Muscle of arm (tissue), 12 donors: ENCODE data around the gene LRRC25. TPM values are rescaled to one million over a fixed set of nuclear protein-coding genes. Genes with fewer than 3 reads are reported as not detected.
"Not testable (repeated sequence)": the region's sequence is repeated elsewhere in the genome, so short reads cannot be mapped to it uniquely, and the experiment has no call there.

ENCODE experiments used
- DNase-seq: peaks from one replicate; pipeline ENCODE4 v3.0.0-alpha.2; 2013
- polyA plus RNA-seq, 12 donors: library from polyadenylated mRNA; unstranded; fragments of 120-200 nt; gene quantifications; one replicate each; pipeline ENCODE4 v1.2.1, GENCODE V29; 2013; ENCODE audit not compliant: insufficient read length in 12 of 12

The LRRC25 gene
- polyA plus RNA-seq, 12 donors = 0.45 to 2.6 (median 1.2) TPM; not detected in 2

DNA sequence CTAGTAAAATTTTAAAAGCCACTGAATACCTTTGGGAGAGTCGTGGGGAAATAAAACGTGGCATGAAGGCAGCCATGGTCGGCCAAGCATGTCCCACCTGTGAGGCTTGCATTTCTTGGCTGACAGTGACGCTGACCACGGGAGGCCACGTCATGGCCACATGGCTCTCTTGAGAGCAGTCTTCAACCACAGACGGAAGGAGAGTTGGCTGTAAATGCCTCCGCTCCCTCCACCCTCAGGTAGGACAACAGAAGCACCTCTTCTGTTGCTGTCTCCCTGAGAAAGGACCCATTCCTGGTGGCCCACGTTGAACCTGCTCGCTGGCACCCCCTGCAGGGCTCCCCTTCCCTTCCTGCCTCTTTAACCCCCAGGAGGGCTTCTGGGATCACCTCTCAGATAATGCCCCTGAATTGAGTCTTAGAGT is 10.6 kb upstream of the LRRC25 start:
- no peak for DNase-seq

DNA sequence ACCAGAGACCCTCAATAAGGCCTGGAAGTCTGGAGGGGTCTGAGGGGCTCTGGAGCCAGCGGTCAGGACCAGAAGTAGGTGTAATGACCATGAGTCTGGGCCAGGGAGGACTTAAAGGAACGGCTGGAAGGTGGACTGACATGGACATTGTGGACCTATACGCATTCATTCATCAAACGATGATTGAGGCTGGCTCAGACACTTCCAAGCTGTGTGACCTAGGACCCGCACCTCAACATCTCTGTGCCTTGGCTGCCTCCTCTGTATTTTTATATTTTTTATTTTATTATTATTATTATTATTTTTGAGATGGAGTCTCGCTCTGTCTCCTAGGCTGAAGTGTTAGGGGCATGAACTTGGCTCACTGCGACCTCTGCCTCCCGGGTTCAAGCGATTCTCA is 9.3 kb upstream of the LRRC25 start:
- no peak for DNase-seq

DNA sequence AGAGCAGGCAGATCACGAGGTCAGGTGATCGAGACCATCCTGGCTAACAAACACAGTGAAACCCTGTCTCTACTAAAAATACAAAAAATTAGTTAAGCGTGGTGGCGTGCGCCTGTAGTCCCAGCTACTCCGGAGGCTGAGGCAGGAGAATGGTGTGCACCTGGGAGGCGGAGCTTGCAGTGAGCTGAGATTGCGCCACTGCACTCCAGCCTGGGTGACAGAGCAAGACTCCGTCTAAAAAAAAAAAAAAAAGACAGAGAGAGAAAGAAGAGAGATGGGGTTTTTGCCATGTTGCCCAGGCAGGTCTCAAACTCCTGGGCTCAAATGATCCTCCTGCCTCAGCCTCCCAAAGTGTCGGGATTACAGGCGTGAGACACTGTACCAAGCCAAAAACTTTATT is 8.3 kb upstream of the LRRC25 start:
- not testable (repeated sequence) for DNase-seq

DNA sequence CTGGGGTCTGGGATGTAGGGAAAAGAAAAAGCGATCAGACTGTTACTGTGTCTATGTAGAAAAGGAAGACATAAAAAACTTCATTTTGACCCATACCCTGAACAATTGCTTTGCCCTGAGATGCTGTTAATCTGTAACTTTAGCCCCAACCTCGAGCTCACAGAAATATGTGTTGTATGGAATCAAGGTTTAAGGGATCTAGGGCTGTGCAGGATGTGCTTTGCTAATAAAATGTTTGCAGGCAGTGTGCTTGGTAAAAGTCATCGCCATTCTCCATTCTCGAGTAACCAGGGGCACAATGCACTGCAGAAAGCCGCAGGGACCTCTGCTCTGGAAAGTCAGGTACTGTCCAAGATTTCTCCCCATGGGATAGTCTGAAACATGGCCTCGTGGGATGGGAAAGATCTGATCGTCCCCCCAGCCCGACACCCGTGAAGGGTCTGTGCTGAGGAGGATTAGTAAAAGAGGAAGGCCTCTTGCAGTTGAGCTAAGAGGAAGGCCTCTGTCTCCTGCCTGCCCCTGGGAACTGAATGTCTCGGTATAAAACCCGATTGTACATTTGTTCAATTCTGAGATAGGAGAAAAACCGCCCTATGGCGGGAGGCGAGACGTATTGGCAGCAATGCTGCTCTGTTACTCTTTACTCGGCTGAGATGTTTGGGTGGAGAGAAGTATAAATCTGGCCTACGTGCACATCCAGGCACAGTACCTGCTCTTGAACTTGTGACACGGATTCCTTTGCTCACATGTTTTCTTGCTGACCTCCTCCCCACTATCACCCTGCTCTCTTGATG is 5.2 kb upstream of the LRRC25 start:
- DNase-seq = not testable (repeated sequence)

DNA sequence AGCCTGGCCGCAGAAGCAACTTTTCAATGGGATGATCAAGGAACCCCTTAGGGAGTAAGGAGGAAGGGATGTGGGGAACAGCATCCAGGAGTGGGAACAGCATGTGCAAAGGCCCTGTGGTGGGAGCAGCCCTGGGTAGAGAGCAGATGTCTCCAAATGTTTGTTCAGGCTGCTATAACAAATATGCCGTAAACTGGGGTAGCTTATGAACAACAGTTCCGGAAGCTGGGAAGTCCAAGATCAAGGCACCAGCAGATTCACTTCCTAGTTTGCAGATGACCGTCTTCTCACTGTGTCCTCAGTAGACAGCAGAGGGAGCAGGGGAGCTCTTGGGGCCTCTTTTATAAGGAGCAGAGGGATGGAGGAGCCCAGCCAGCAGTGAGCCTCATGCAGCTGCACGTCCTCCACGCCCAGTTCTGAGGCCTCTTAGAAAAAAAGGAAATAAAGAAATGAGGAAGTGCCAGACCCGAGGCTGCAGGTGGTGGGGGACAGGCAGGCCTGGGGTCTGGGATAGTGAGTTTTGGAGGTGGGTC is 4.2 kb upstream of the LRRC25 start:
- peak; percentile 84 for DNase-seq

DNA sequence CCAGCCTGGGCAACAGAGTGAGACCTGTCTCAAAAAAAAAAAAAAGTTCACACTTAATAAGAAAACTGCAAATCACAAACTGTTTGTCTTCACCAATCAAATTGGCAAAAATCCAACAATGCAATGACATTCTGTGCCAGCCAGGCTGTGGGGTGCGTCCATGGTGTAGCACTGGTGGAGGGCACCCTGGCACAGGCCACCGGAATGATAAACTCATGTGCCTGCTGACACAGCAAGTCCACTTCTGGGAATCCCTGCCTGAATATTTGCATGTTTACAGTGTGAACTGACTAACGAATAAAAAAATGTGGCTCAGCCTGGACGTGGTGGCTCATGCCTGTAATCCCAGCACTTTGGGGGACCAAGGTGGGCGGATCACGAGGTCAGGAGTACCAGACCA is 1.6 kb upstream of the LRRC25 start:
- no peak for DNase-seq

DNA sequence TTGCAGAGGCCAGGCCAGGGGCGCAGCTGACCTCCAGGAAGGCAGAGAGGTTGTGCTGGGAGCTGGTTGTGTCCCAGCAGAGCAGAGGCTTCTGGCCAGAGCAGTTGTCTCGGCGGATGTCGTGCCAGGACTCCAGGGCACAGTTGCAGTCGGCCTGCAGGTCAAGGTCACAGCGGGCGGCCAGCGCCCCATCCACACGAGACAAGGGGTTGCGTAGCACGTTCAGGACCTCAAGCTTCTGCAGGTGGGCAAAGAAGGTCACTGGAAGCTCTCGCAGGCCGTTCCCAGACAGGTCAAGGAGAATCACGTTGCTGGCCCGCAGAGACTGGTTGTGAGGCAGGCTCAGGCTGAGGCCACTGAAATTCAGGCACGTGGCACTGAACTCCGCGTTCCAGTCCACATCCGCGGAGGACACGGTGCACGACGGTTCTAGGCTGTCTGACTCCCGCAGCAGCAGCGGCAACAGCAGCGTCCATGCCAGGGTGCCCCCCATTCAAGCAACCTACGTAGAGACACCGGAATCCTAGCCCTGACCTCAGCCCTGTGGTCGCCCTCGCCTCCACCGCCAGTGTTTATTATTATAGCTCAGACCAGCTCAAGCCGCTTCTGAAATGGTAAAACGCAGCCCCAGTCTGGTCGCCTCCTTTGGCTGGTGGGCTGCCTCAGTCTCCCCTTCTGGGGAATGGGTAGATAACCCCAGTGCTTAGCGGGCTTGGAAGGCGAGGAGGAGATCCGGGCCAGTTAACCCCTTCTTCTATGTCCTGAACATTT is 766 bp downstream of the LRRC25 start:
- DNase-seq = no peak

DNA sequence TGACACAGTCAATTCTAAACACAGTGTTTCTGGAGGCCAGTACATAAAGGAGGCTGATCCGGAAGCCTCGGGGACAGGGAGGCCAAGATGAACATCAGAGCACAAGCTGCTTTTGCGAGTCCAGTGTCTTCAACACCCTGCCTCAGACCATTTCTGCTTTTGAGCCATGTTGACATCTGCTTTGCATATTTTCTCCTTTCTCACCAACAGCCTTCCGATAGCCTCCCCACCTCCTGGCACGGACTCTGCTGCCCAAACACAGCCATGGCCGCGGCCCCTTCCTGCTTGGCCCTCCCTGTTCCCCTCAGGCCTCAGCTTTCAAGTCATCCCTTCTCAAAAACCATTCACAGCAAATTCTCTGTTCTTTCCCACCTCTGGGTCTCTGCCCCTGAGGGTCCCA is 3.6 kb downstream of the LRRC25 start:
- no peak for DNase-seq

DNA sequence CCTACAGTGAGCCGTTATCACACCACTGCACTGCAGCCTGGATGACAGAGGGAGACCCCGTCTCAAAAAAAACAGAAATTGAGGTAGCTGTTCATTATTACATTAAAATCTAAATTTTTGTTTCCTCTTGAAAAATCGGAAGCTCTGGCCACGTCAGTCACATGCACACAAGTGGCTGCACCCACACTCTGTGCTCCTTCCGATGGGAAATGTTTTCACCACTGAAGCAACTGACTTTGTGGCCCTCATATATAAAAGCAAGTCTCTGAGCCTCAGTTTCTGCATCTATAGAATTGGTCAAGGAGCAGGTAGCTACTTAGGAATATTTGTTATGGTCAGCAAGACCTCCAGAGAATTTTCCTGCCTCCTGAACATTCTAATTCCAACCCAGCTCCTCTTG is 4.5 kb downstream of the LRRC25 start:
- no peak for DNase-seq

DNA sequence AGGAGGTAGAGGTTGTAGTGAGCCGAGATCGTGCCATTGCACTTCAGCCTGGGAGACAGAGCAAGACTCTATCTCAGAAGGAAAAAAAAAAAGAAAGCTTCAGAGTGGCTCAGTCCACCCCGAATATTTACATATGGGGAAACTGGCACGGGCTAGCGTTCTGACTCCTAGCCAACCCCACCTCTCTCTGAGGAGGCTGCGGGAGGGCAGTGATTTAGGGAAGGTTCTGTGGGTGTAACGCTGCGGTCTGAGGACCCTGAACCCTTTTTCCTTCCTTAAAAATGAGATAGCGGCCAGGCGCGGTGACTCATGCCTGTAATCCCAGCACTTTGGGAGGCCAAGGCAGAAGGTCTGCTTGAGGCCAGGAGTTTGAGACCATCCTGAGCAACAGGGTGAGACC is 5.0 kb downstream of the LRRC25 start:
- DNase-seq = no peak

DNA sequence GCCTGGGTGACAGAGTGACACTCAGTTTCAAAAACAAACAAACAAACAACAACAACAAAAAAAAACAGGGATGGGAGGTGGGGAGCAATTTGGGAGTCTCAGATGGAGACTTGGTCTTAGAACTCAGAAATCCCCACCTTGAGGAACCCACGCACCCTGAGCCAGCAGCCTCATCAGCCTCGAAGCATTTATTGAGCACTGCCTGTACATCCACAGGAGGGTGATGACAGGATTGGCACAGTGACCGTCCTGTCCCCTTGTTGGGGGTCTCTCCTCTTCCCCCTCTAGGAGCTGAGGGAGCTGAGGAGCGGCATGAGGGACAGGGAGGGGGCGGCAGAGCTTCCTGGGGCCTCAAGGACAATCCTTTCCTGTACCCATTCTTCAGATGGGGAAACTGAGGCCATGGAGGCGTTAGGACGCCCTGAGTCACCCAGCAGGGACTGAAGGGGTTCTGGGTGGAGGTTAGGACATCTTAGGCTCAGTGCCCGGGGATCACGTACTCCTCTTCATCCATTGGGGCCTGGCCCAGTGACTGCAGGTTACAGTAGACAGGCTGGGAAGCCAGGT is 5.8 kb downstream of the LRRC25 start:
- DNase-seq = no peak

DNA sequence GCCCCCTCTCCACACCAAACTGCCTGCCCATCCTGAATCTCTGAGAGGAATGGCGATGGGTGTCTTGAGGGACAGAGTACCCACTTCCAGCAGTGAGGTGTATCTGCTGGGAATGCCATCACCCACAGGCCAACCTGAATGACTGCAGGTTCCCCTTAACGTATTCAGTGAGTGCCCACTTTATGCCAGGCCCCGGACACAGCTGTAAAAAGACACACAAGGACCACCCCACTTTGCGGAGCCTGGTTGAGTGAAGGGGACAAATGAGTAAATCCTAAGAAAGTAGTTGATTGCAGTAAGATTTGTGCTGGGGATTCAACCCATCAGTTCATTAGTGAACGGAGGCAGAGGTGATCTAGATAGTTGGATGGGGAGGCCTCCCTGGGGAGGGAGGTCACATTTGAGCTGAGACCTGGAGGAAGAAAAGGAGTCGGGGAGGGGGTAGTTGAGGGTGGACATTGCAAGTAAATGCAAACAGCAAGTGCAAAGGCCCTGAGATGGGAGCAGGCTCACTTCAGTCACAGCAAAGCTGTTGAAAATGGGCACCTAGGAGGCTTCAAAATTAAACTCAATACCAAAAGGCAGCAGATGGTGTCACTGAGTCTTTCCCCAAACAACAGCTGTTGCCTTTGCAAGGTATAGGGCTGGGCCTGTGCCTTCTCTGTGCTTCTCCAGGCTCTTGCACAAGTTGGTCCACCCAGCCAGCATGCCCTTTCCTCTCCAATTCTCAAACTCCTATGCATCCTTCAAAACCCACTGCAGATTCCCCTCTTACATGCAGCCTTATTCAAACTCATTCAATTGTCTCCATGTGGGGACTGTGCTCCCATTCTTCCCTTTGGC is 7.1 kb downstream of the LRRC25 start:
- DNase-seq = no peak

DNA sequence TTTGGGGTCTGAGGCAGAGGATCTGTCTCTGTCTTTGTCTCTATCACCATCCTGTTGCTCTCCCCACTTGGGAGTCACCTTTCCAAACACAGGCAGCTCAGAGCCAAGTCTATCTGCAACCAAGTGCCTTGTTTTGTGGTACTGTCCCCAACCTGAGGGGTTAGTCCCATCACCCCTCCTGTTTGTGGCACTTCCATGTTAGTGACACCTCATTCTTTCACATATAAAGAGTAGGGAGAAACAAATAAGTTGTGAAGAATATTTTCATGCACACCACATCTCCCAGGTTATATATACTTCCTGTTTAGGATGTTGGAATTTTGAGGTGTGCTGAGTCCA is 7.7 kb downstream of the LRRC25 start:
- DNase-seq = no peak

DNA sequence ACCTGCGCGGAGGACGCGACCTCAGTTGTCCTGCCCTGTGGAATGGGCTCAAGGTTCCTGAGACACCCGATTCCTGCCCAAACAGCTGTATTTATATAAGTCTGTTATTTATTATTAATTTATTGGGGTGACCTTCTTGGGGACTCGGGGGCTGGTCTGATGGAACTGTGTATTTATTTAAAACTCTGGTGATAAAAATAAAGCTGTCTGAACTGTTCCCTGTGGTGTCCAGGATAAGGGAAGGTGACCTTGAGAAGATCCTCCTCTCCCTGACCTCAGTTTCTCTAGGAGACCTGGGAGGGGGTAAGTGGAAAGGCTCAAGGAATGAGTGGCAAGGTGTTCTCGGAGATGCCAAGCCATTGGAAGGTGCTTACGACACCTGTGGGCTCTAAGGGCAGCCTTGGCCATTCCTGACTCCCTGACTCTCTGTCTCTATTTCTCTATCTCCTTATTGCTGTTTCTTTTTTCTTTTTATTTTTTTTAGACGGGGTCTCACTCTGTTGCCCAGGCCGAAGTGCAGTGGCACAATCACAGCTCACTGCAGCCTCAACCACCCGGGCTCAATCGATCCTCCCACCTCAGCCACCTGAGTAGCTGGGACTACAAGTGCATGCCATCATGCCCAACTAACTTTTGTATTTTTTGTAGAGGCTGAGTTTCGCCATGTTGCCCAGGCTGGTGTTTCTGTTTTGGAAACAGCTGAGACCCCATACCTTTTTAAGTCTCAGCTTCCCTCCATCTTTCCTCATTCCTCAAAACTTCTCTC is 8.3 kb downstream of the LRRC25 start:
- no peak for DNase-seq

DNA sequence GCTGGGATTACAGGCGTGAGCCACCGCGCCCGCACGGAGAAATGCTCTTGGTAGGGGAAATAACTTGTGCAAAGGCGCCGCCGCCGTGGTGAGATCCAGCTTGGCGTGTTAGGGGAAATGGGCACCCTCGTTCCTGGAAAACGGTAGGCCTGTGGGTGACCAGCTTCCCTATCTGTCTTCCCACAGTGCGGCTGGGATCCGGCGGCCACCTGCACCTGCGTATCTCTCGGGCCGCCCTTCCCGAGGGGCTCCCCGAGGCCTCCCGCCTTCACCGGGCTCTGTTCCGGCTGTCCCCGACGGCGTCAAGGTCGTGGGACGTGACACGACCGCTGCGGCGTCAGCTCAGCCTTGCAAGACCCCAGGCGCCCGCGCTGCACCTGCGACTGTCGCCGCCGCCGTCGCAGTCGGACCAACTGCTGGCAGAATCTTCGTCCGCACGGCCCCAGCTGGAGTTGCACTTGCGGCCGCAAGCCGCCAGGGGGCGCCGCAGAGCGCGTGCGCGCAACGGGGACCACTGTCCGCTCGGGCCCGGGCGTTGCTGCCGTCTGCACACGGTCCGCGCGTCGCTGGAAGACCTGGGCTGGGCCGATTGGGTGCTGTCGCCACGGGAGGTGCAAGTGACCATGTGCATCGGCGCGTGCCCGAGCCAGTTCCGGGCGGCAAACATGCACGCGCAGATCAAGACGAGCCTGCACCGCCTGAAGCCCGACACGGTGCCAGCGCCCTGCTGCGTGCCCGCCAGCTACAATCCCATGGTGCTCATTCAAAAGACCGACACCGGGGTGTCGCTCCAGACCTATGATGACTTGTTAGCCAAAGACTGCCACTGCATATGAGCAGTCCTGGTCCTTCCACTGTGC is 9.1 kb downstream of the LRRC25 start:
- DNase-seq = peak; percentile 90

DNA sequence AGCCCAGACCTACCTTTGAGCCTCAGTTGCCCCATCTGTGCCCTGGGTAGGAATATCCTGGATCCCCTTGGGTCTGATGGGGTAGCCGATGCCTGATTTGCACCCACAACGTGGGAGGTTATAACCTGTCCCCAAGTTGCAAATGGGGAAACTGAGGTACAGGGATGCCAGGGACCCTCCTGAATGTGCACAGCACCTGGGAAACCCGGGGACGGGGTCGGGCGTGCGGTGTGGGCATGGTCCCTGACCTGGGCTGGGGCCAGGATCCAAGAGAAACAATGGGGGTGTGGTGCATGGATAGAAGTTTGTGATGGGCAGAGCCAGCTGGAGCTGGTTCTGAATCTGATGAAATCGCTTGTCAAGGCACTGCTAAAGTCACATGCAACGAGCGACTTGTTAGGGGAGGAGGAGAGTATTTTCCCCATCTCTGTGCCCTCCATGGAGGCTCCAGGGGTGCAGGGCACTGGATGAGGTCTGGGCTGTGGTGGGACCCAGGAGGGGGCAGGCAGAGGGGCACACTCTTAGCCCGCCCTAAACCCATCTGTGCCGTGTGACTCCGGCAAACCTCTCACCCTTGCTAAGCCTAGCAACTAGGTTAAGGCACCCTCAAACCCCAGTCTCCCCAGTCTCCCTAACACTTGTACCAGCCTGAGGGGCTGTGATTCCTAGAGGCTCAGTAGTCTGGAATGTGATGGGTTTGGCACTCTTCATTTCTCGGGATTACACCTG is 10.7 kb downstream of the LRRC25 start:
- no peak for DNase-seq

DNA sequence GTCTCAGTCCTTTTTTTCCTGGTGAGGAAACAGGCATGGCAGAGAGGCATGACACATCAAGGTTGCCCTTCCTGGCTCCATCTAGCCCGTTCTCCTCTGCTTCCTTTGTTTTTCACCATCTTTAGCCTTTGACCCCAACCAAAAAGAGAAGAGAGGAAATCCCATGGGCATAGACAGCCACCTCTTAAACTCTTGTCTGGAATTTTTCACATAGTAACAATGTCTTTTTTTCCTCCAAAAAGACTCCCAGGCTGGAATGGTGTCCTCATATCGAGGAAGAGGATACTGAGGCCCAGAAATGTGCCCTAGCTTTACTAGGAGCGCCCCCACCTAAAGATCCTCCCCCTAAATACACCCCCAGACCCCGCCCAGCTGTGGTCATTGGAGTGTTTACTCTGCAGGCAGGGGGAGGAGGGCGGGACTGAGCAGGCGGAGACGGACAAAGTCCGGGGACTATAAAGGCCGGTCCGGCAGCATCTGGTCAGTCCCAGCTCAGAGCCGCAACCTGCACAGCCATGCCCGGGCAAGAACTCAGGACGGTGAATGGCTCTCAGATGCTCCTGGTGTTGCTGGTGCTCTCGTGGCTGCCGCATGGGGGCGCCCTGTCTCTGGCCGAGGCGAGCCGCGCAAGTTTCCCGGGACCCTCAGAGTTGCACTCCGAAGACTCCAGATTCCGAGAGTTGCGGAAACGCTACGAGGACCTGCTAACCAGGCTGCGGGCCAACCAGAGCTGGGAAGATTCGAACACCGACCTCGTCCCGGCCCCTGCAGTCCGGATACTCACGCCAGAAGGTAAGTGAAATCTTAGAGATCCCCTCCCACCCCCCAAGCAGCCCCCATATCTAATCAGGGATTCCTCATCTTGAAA is 11.5 kb downstream of the LRRC25 start, which contains the start of gene GDF15:
Gene GDF15, plus strand, starts transcription at position 484 of the 868 bp plus-strand sequence. Its CDS starts 32 bp downstream, at position 516.
- no peak for DNase-seq

DNA sequence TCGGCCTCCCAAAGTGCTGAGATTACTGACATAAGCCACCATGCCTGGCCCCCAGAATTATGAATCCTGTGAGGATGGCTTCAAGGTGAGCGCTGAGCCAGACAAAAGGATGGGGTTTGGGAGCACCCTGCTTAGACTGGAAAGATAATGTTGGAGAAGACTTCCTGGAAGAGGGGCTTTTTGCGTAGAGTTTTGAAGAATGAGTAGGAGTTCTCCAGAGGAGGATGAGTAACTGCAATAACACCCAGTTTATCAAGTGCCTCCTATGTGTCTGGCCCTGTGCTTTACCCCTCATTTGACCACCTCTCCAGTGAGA is 12.1 kb downstream of the LRRC25 start:
- DNase-seq = no peak
